ENCODE data around the gene SLC6A3. TPM values are rescaled to one million over a fixed set of nuclear protein-coding genes. Genes with fewer than 3 reads are reported as not detected.

The SLC6A3 gene
- total RNA-seq, 4 donors from 2014 or later: 0.20 to 0.90 TPM; not detected in 2

- Histone ChIP-seq H3K9me3 (no peaks in the 10 kb centered on the region), H3K4me1 (no peaks in the 10 kb centered on the region), H3K36me3 (no peaks in the 10 kb centered on the region), H3K27ac (no peak overlapping the region), H3K27me3 (peaks cover 0 to 23% of the 10 kb centered on the region in 2 donors), H3K4me3 (no peak overlapping the region)
- no peak for TF ChIP-seq POLR2A (IDR thresholded peaks at IDR 0.05)
- TF ChIP-seq EP300 (IDR thresholded peaks at IDR 0.05): no peak
- TF ChIP-seq CTCF (IDR thresholded peaks at IDR 0.05): no peak
- no peak for DNase-seq (ENCODE audit: low spot score in 2 of 2)
- WGBS, 2 donors: 77 to 88% methylated on average over 11 of the region's 11 CpGs
Measured at GRCh38 chr5:1359713-1360112, 85.5 kb downstream of the SLC6A3 start.

GRCh38 chr5:1359031-1359645, 86.1 kb downstream of the SLC6A3 start:
- 69 to 77% methylated on average over 13 to 27 of the region's 31 CpGs for WGBS, 2 donors
- Histone ChIP-seq H3K27me3 (peaks cover 0 to 17% of the 10 kb centered on the region in 2 donors), H3K36me3 (no peaks in the 10 kb centered on the region), H3K27ac (no peak overlapping the region), H3K9me3 (no peaks in the 10 kb centered on the region), H3K4me3 (no peak overlapping the region), H3K4me1 (no peaks in the 10 kb centered on the region)
- TF ChIP-seq EP300 (IDR thresholded peaks at IDR 0.05): no peak
- TF ChIP-seq CTCF (IDR thresholded peaks at IDR 0.05): no peak
- no peak for TF ChIP-seq POLR2A (IDR thresholded peaks at IDR 0.05)
- no peak for DNase-seq (ENCODE audit: low spot score in 2 of 2)

GRCh38 chr5:1358726-1359025, 86.6 kb downstream of the SLC6A3 start:
- Histone ChIP-seq H3K4me3 (no peak overlapping the region), H3K36me3 (no peaks in the 10 kb centered on the region), H3K27ac (no peak overlapping the region), H3K27me3 (peaks cover 0 to 17% of the 10 kb centered on the region in 2 donors), H3K9me3 (no peaks in the 10 kb centered on the region), H3K4me1 (no peaks in the 10 kb centered on the region)
- 79% methylated on average over 6 of the region's 10 CpGs; no CpG with 5 or more reads in 1 of the 2 donors for WGBS, 2 donors
- no peak for DNase-seq (ENCODE audit: low spot score in 2 of 2)
- TF ChIP-seq EP300 (IDR thresholded peaks at IDR 0.05) (no peak), CTCF (IDR thresholded peaks at IDR 0.05) (no peak), POLR2A (IDR thresholded peaks at IDR 0.05) (no peak)

GRCh38 chr5:1357946-1358725, 87.1 kb downstream of the SLC6A3 start:
- WGBS, 2 donors: 83% methylated on average over 17 to 25 of the region's 25 CpGs
- Histone ChIP-seq H3K27ac (no peak overlapping the region), H3K4me1 (no peaks in the 10 kb centered on the region), H3K4me3 (no peak overlapping the region), H3K36me3 (no peaks in the 10 kb centered on the region), H3K27me3 (peaks cover 0 to 17% of the 10 kb centered on the region in 2 donors), H3K9me3 (no peaks in the 10 kb centered on the region)
- TF ChIP-seq POLR2A (IDR thresholded peaks at IDR 0.05): no peak
- TF ChIP-seq CTCF (IDR thresholded peaks at IDR 0.05): no peak
- no peak for TF ChIP-seq EP300 (IDR thresholded peaks at IDR 0.05)
- no peak for DNase-seq (ENCODE audit: low spot score in 2 of 2)

Data from tibial nerve (tissue), 4 donors.